Fibroblast of gingiva (primary cell): ENCODE data around the gene WDR53.
"Not testable (repeated sequence)": the region's sequence is repeated elsewhere in the genome, so short reads cannot be mapped to it uniquely, and the experiment has no call there.

Experiments used
- DNase-seq: peaks from one replicate; pipeline ENCODE4 v3.0.0-alpha.2; 2011; ENCODE audit warnings: low read depth

WDR53 gene

DNA sequence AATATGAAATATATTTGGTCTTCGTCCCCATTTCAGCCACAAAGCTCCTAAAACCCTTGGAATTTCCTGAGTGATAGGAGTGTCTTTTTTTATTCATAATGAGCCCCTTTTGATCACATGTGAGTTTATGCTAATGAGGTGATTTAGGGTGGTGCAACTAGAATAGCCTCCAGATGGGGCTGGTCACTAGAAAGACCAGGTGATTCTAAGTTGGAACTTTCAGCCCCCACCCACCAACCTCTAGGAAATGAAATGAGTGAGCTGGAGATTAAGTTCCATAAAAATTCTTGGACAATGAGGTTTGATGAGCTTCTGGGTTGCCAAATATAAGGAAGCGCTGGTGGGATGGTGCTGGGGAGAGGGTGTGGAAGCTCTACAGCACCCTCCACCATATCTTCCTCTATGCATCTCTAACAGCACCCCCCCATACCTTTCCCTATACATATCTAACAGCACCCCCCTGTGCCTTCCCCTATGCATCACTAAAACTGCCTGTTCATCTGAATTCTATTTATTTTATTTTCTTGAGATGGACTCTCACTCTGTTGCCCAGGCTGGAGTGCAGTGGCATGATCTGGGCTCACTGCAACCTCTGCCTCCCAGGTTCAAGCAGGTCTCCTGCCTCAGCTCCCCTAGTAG is 51.1 kb downstream of the WDR53 start:
- no peak for DNase-seq

DNA sequence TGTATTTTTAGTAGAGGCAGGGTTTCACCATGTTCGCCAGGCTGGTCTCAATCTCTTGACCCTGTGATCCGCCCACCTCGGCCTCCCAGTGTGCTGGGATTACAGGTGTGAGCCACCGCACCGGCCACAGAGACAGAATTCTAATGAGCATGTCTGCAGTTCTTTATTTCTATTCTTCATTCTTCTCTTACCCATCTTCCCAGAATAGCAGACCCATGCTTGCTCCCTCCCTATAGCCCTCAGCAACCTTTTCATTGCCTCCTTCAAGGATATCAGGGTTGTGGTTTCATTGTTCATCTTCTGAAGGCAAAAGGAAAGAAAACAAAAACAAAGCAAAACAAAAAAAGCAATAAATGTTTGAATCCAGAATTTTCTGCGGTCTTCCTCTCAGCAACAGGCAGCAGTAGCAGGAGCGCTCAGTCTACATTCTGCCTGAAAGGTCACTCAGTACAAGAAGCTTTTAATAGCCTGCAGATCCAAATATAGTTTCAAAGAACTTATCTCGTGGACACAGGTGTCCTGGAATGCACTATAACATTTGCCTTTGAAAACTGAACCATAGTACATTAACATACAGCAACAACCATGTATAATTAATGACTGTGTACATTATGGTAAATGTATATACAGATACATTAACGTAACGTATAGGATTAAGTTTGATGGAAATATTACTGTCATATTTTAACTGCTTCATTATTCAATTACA is 53.3 kb downstream of the WDR53 start, which contains the start of gene SMCO1:
SMCO1 (minus strand) TSS at position 434 of the 709 bp plus-strand sequence; CDS start at position 297, 137 bp downstream.
- DNase-seq = no peak

DNA sequence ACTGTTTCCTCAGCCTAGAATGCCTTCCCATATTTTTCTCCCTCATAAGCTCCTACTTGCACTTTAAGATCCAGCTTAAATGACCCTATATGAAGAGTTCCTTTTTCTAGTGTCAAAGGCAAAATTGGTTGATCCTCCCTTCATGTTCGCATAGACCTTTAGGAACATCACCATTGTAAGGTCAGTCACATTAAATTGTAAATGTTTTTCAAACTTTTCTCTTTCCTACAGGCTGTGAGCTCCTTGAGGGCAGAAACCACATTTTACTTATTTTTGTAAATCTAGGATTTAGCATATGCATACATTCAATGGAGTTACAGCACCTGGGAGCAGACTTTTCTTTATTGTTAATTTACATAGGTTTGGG is 54.0 kb downstream of the WDR53 start:
- no peak for DNase-seq

DNA sequence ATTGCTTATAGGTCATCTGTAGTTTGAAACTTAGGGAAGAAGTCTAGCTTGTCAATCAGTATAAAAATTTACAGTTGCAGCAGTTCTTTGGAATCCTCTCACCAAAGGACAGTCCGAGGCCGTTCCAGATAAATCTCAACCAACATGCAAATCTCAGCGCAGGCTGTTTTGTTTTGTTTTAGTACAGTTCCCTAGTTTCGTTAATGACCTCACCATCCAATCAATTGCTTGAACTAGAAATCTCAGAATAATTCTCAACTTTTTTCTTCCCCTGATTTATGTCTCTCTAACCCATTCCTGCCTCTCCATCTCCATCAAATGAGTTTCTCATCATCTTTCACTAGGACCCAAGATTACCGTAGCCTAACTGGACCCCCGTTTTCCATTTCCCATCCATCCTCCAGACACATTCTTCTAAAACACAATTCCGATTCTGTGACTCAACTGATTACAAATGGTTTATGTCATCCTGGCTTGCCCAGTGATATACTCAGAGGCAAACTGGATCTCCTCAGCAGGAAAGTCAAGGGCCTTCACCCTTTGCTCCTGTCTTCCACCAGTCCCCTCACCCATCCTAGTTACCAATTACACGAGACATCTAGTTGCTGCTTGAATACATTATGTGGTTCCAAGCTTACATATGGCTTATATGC is 54.5 kb downstream of the WDR53 start:
- no peak for DNase-seq

DNA sequence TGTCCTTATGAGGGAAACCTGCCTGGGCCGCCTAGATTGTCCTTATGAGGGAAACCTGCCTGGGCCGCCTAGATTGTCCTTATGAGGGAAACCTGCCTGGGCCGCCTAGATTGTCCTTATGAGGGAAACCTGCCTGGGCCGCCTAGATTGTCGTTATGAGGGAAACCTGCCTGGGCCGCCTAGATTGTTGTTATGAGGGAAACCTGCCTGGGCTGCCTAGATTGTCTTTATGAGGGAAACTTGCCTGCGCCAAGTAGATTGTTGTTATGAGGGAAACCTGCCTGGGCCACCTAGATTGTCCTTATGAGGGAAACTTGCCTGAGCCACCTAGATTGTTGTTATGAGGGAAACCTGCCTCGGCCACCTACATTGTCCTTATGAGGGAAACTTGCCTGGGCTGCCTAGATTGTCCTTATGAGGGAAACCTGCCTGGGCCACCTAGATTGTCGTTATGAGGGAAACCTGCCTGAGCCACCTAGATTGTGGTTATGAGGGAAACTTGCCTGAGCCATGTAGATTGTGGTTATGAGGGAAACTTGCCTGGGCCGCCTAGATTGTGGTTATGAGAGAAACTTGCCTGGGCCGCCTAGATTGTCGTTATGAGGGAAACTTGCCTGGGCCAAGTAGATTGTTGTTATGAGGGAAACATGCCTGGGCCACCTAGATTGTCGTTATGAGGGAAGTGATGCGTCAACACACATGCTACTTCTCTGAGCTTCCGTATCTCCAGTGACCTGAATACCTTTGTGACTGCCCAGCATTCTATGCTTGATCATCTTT is 56.5 kb downstream of the WDR53 start:
- DNase-seq = not testable (repeated sequence)

DNA sequence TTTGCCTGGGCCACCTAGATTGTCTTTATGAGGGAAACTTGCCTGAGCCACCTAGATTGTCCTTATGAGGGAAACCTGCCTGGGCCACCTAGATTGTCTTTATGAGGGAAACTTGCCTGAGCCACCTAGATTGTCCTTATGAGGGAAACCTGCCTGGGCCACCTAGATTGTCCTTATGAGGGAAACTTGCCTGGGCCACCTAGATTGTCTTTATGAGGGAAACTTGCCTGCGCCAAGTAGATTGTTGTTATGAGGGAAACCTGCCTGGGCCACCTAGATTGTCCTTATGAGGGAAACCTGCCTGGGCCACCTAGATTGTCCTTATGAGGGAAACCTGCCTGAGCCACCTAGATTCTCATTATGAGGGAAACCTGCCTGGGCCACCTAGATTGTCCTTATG is 57.2 kb downstream of the WDR53 start:
- not testable (repeated sequence) for DNase-seq

DNA sequence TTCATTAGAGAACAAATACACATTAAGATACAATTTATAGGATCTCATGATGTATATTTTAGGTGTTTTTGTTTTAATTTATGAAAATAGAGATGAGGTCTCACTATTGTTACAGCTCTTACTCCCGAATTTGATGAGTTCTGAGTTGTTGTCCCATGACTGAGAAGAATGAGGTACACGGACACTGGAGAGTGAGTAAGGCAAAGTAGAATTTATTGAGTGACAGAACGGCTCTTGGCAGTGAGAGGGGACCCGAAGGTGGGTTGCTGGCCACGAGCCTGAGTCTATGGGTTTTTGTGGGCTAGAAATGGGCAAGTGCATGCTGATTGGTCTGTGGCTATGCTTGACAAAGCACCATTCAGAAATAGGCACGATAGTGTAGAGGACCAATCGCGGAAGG is 61.7 kb downstream of the WDR53 start:
- no peak for DNase-seq

DNA sequence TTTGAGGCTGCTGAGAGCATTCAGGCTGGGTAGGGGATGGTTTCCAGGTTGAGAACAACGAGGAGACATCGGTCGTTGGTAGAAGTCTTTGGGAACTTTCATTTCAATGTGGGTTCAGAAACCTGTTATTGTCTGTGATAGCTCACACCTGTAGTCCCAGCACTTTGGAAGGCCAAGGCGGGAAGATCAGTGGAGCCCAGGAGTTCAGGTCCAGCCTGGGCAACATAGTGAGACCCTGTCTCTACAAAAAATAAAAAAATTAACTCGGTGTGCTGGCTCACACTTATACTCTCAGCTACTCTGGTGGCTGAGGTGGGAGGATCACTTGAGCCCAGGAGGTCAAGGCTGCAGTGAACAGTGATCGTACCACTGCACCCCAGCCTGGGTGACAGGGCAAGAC is 63.8 kb downstream of the WDR53 start:
- DNase-seq = no peak
